Muscle of arm (tissue), 12 donors: ENCODE data around the gene PON2. TPM values are rescaled to one million over a fixed set of nuclear protein-coding genes. Genes with fewer than 3 reads are reported as not detected.
"Not testable (repeated sequence)": the region's sequence is repeated elsewhere in the genome, so short reads cannot be mapped to it uniquely, and the experiment has no call there.

ENCODE experiments used
- DNase-seq: peaks from one replicate; pipeline ENCODE4 v3.0.0-alpha.2; 2013
- polyA plus RNA-seq, 12 donors: library from polyadenylated mRNA; unstranded; fragments of 120-200 nt; gene quantifications; one replicate each; pipeline ENCODE4 v1.2.1, GENCODE V29; 2013; ENCODE audit not compliant: insufficient read length in 12 of 12

PON2 gene
- polyA plus RNA-seq, 12 donors: 68.1 to 197 (median 124) TPM; not detected in 1

DNA sequence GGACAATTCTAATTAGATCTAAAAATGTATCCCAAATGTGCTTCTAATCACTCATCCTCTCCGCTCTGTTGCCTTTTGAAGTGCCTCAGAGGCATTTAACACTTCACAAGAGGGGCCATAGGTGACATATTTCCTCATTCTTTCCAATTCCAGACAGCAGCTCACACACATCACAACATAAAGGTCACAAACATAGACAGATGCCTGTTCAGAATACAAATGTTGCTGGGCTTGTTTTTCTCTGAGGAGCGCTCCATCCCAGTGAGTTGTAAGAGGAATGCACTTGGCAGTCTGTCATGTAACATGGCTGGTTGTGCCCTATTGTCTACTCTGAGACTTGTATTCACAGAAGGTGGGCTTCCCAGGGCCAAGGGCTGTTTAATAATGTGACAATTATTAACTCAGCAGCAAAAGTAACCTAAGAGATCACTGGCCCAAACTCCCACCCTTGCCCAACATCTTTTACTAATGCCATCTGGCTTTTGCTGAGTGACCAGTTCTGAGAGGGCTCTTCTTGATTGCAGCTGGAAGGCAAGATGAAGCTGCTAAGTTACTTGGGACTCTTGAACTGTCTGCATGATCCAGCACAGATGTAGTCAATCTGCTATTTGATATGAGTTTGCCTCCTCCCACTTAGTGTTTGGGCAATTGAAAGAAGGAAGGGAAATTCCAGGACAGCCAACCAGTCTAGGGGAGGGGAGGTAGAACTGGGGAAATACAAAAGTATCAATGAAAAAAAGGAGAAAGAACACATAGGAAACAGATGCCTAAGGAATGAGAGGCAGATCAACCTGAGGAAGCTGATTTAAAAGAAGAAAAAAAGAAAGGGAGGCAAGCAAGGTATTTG lies 13.6 kb downstream of the PON2 start:
- DNase-seq: no peak

DNA sequence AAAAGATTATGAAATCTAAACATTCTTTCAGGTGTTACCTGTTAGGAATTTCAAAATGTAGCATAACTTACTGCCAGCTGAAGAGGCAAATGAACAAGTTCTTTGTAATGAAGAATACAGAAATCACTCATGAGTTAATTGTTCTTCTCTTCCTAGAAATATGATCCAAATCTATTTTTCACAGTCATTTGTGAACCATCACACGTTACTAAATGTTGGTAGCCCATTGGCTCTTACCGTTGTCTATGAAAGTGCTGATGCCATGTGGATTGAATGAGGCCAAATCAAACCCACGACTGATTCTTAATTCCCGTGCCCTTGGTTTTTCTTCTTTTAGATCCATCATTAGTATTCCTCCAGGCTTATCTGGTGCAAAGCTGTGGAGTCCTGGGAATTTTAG lies 22.8 kb downstream of the PON2 start:
- DNase-seq: no peak

DNA sequence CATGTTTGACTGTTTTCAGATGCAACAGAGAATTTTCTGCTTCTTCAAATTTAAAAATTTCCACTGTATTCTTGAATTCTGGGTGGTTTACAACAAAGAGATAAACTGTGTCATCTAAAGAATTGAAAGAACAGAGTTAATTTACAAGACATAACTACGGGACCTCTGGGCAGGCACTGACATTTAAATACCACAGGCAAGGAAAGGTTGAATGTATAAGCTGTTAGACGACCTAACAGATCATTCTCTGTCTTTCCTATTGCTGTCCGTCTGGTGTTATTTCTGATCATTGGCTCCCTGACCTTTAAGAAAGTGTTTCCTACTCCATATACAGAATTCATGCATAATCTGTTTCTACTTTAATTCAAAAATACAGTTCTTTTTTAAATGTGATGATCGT lies 23.2 kb downstream of the PON2 start:
- DNase-seq: no peak

DNA sequence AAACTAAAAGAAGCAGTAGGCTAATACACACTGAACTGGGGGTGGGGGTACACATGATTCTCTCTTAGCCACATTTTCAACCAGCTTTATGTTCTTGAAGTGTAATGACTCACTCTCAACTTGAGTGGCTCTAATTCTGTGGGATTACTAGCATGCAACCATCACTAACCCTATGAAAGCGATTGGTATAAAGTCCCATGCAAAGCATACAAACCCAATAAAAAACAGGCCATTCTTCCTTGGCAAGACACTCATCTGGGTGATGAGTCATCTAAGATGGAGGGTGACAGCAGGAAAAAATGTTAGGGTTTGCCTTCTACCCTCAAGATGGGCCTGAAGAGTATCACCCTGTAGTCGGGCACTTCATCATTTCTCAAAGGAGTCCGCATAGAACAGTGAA lies 23.8 kb downstream of the PON2 start:
- DNase-seq: no peak

DNA sequence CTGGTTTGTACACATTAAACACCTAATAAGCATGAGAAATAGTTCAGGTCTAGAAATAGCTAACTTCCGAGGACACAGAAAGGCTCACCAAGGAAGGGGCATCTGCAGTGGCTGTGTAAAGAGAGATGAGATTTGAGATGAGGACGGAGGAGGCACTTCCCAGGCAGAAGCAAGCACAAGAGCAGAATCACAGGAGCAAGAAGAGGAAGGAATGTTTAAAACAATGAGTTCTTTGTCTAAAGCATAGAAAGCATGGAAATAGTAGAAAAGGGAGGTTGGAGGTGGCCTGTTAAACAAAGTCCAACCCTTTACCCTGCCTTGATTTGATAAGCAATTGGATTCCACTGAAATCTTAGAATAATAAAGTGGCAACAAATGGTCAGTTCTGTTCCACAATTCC lies 27.1 kb downstream of the PON2 start:
- no peak for DNase-seq

DNA sequence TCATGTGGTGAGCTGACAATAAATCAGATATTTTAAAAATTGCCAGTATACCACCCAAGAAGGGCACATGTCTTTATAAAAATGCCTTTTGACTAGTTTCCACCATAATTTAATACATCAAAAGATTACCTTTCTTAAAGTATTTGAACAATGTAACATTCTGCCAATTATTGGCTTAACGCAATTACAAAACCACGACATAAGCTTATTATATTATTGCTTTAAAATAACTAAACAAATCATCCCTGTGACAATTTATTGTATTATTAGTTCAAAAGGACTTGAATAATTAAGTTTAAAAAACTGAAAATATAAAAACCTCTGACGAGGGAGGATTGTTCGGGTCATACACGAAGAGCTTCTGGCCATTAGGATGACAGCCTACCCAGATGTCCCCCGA lies 29.0 kb downstream of the PON2 start:
- DNase-seq: no peak

DNA sequence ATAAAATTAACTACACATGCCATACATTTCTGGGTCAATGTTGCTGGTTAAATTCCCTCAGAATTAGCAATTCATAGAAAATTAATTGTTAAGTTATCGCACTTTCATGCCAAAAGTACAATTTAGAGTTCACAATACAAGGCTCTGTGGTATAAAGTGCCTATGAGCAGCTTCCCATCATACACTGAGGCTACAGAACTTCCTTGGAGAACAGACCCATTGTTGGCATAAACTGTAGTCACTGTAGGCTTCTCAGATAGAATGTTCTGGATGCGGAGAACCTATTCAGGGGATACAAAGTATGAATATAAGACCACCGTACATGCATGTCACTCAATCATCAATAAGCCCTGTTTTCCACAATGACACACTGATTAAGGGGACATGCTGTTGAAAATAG lies 29.6 kb downstream of the PON2 start:
- DNase-seq: no peak

DNA sequence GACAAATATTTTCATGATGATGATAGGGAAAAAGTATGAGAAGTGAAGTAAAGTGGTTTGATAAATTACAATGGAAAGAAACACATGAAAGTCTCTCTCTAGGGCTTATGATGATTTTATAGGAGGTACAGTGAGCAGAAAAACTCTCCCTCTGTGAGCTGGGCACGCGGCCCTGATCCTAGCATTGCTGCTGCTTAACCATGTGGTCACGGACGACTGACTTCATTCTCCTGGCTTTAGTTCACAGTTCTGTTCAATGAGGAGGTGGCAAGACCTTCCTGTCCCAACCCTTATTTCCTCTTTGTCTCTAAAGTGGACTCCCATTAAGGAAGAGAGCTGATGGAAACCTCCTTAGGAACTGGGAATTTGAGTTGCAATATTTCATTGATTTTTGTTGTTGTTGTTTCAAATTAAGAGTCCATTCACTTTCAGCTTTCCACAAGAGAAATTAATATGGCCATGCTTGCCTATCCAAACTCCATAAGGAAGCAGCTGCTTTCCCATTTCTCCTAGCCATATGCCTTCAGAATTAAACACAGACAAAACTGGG lies 30.4 kb downstream of the PON2 start:
- DNase-seq: peak; percentile 24

DNA sequence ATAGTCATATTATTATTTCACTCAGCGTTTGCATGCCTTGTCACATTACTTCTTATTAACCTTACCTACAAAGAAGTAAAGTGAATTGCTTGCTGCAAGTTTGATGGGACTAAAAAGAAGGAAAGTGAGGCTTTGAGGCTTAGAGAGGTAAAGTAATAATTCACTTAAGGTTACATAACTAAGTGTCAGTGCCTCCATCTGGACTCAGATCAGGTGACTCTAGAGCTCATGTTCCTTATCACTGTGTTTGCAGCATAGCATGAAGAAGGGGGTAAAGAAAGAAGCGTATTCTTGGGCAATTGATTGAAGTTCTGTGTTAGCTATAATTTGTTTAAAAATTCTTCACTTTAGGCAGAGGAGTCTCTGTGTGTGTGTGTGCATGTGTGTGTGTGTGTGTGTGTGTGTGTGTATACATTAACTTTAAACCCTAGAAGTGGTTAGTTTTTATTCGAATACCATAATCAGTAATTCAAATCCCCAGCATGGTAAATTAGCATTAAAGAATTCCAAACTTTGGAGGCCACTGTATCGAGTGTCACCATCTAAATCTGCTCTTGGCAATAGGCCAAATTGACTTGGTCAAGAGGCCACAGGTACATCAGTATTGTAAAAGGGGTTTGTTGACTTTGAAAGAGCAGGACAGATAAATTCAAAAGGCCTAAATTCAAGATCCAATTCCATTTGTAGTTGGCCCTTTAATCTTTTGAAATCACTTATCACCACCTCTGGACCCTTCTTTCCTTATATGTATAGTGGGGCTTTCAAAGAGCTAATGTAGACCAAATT lies 36.5 kb downstream of the PON2 start:
- no peak for DNase-seq

DNA sequence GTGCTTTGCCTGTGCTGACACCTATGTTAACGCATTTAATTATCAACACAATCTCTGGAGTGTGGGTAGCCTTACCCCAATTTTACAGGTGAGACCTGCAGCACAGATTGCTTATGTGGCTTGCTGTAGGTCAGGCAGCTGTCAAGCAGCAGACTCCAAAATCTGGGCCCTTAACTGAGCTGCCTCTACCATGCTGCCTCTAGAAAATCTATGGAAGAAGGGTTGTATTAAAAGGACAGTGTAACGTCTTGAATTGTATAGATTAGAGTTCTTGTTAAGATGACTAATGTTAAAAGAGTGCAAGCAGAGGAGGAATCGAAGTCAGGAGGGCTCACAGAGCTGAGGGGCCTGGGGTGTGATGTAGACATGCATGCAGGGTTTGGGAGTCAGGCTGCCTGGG lies 37.4 kb downstream of the PON2 start:
- no peak for DNase-seq

DNA sequence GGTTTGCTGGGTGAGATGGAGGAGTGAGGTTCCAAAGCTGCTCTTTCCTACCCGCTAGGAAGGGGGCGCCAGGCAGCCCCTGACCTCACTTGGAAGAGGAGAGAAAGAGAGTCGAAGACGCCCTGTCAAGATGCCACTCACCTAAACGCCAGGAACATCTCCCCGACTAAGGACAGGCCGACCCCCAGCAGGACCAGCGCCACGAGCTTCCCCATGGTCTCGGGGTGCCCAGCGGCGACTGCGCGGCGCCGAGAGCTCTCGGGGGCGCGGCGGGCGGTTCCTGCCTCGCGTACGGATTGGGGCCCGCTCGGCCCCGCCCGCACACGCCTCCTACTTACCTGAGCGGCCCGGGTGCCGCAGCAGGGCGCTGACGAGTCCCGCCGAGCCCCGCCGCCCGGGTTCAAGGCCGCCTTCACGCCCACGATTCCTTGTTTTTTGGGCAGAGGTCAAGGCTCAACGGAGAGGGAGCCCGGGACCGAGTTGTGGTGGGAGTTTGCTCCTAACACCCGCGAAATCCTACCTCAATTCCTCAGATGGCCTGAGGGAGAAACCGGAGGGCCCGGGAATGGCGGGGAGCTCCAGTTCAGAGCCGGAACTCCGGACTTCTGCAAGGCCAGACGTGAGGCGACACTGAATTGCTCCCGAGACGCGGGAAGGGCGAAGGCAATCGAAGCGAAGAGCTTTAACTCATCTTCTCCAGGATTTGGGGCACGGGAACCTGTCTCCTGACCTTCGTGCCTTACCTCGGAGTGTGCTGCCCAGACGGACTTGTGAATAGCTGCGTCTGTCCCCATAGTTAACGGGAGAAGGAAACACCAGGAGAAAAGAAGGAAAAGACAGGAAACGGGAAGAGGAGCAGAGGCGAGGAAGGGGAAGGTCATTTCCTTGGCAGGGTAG lies 38.4 kb downstream of the PON2 start, which contains the start of gene PON3:
PON3 (minus strand) TSS at position 240 of the 897 bp plus-strand sequence; CDS start at position 215, 25 bp downstream.
- DNase-seq: peak; percentile 38

DNA sequence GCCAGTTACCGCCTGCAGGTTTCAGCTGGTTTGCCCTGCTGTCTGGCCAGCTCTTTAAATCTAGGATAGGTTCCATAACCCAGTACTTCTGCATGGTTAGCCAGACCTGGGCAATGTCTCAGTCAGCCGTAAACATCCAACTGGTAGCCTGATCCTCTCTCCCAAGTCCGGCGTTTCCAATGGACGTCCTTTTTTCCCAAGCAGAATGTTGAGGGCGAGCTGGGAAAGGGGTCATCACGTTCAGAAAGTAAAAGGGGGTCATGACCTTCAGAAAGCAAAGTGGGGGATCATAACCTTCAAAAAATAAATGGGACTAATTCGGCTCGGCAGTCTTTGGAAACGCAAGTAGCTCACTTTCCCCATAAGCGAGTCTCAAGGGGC lies 39.1 kb downstream of the PON2 start:
- DNase-seq: no peak

DNA sequence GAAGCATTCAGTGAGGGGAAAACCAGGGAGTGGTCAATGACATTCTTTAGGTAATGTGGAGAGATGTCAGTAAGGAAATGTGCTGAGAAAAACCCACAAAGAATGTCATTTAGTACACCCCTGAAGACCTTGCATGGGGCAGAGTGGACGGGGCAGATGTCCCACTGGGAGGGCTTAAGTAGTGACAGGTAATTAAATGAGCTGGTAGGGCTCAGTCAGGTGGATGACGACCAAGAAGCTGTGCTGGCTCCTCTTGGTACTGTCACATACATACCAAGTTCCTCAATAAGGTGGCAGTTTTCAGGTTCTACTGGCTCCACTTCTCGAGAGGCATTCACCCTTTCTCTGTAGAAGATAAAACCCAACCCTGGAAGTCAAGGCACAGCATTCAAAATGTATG lies 40.5 kb downstream of the PON2 start:
- no peak for DNase-seq

DNA sequence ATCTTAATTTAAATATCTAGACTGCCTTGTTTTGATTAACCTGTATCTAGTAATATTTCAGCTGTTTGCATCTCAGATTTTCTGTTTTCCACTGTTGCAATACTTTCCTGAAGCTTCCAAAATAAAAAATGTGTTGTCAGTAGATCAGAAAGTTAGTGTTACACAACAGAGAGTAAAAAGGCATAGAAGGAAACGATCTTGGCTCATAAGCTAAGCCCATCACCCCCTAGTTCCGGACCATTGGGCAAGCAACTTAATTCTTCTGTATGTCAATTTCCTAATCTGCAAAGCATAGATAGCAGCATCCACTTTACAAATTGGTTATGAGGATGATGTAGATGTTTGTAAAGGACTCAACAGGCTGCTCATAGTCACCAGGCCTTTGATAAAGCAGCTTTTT lies 43.1 kb downstream of the PON2 start:
- DNase-seq: no peak

DNA sequence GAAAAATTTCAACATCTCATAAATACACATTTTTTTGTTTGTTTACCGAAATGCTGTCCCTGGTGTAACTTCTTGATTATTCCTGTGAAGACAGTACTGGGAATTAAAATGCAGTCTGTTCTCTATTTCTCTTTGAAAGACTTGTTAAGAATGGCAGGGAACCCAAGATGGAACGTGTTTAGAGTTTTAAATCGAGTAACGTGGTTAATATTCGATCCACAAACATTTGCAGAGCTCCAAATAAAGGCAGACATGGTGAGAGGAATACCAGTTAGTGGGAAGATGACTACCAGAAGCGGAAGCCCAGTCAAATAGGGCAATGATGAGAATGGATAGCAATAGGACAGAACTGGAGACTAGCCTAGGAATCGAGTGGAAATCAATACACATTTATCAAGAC lies 45.3 kb downstream of the PON2 start:
- DNase-seq: no peak

DNA sequence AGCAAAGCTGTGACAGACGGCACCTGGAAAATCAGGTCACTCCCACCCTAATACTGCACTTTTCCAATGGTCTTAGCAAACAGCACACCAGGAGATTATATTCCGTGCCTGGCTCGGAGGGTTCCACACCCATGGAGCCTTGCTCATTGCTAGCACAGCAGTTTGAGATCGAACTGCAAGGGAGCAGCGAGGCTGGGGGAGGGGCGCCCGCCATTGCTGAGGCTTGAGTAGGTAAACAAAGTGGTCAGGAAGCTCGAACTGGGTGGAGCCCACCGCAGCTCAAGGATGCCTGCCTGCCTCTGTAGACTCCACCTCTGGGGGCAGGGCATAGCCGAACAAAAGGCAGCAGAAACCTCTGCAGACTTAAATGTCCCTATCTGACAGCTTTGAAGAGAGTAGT lies 55.4 kb downstream of the PON2 start:
- DNase-seq: not testable (repeated sequence)

DNA sequence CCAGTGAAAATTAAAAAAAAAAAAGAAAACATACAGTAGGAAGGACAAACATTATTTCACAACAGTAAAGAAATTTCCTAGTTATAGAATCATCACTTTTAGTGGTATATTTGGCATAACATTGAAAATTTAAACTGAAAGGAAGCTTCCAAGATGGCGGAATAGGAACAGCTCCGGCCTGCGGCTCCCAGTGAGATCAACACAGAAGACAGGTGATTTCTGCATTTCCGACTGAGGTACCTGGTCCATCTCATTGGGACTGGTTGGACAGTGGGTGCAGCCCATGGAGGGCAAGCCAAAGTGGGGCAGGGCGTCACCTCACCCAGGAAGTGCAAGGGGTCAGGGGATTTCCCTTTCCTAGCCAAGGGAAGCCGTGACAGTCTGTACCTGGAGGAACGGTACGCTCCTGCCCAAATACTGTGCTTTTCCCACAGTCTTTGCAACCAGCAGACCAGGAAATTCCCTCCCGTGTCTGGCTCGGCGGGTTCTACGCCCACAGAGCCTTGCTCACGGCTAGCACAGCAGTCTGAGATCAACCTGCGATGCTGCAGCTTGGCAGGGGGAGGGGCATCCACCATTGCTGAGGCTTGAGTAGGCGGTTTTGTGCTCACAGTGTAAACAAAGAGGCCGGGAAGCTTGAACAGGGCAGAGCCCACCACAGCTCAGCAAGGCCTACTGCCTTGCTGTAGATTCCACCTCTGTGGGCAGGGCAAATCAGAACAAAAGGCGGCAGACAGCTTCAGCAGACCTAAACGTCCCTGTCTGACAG lies 58.0 kb downstream of the PON2 start:
- DNase-seq: no peak

DNA sequence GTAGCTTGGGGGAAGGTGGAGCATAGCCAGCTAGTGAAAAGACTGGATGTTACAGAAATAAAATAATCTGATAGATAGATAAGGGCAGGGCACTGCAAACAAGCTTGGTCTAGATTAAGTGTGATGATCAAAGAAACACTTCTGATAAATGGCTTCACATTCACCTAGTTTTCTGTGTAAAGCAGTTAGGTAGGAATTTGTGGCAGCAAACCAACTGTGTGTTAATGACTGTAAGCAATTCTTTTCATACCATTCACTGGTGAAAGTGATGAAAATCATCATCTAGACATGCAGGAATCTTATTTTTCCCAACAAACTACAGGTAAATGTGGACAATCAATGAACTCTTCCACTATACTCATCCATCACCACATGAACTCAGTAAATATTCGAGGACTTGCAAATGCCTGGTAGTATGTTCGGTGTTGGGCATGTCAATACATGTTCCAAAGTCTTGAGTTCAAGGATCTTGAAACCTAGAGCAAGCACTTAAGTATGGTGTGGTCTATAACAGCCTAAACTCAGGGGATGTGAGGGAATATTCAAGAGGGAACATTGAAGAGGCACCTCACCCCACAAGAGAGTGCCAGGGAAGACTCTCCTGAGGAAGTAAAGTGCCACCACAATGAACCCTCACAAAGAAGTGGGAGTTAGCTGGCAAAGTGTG lies 59.1 kb downstream of the PON2 start:
- no peak for DNase-seq

DNA sequence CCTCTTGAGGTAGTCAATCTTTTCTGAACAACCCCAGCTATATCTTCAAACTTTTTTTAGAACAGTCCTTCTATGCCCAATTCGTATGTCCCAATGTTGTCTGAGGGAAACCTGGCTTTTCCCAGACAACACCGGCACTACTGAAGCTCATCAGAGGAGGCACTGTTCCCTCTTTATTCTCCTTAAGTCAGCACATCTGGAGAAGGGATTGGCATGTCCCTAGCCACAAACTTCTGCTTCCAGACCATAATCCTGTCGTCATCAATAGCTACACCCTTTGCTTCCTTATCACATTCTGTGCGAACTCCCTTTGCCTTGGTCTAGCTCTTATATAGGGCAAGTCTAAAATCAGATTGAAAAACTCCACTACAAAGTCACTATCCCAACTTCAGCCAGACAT lies 61.5 kb downstream of the PON2 start:
- DNase-seq: no peak

DNA sequence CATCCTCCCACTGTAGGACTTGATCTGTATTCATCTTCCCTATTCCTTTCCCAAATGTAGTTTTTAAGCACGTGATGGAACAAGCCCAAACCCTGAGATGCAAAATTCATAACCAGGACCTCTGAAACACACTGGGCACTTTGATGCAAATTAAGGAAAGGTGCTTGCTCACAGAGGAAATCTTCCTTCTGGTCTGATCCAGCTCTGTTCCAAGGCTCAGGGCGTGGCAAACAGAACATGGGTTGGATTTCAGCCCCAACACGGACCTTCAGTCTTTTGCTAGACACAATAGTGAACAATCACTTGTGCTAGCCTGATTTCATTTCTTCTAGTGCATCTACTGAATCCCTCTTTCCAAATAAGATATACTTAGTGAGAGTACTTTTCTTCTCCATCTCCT lies 66.6 kb downstream of the PON2 start:
- DNase-seq: no peak
